Measurements from ENCODE around the gene EFCC1.
"Not testable (repeated sequence)": the region's sequence is repeated elsewhere in the genome, so short reads cannot be mapped to it uniquely, and the experiment has no call there.

The EFCC1 gene

GRCh38 chr3:129051871-129052340 is 50.8 kb downstream of the EFCC1 start:
- DNase-seq (ENCODE audit: low read depth in 3 of 3, low spot score in 1 of 3), result no peak

- DNase-seq (ENCODE audit: low read depth in 3 of 3, low spot score in 1 of 3), result no peak
Observed at GRCh38 chr3:129052675-129053074, 51.6 kb downstream of the EFCC1 start.

- DNase-seq (ENCODE audit: low read depth in 3 of 3, low spot score in 1 of 3), result no peak
Observed at GRCh38 chr3:129054605-129055104, 53.6 kb downstream of the EFCC1 start.

GRCh38 chr3:129056451-129057173 is 55.5 kb downstream of the EFCC1 start:
- no peak for DNase-seq (ENCODE audit: low read depth in 3 of 3, low spot score in 1 of 3)

- DNase-seq (ENCODE audit: low read depth in 3 of 3, low spot score in 1 of 3), result no peak
Observed at GRCh38 chr3:129057249-129057648, 56.1 kb downstream of the EFCC1 start.

GRCh38 chr3:129058441-129059200 is 57.5 kb downstream of the EFCC1 start:
- DNase-seq (ENCODE audit: low read depth in 3 of 3, low spot score in 1 of 3), result no peak

GRCh38 chr3:129059311-129059958 is 58.3 kb downstream of the EFCC1 start:
- no peak for DNase-seq (ENCODE audit: low read depth in 3 of 3, low spot score in 1 of 3)

- DNase-seq (ENCODE audit: low read depth in 3 of 3, low spot score in 1 of 3), result no peak
Observed at GRCh38 chr3:129060276-129061022, 59.3 kb downstream of the EFCC1 start, which contains the start of gene GP9. TSS of gene GP9 (plus strand) at chr3:129060779. CDS start at chr3:129061740, 961 bp downstream.

- no peak for DNase-seq (ENCODE audit: low read depth in 3 of 3, low spot score in 1 of 3)
Observed at GRCh38 chr3:129061023-129061887, 60.2 kb downstream of the EFCC1 start.

- DNase-seq (ENCODE audit: low read depth in 3 of 3, low spot score in 1 of 3), result no peak
Observed at GRCh38 chr3:129061888-129062834, 61.1 kb downstream of the EFCC1 start.

GRCh38 chr3:129063091-129063640 is 62.1 kb downstream of the EFCC1 start:
- DNase-seq (ENCODE audit: low read depth in 3 of 3, low spot score in 1 of 3), result no peak

- DNase-seq (ENCODE audit: low read depth in 3 of 3, low spot score in 1 of 3), result no peak
Observed at GRCh38 chr3:129063841-129064482, 62.9 kb downstream of the EFCC1 start.

- DNase-seq (ENCODE audit: low read depth in 3 of 3, low spot score in 1 of 3), result no peak
Observed at GRCh38 chr3:129065016-129065719, 64.1 kb downstream of the EFCC1 start.

GRCh38 chr3:129065720-129066073 is 64.6 kb downstream of the EFCC1 start:
- DNase-seq (ENCODE audit: low read depth in 3 of 3, low spot score in 1 of 3), result no peak

- DNase-seq (ENCODE audit: low read depth in 3 of 3, low spot score in 1 of 3), result not testable (repeated sequence)
Observed at GRCh38 chr3:129067719-129068118, 66.6 kb downstream of the EFCC1 start.

- no peak for DNase-seq (ENCODE audit: low read depth in 3 of 3, low spot score in 1 of 3)
Observed at GRCh38 chr3:129068291-129068886, 67.3 kb downstream of the EFCC1 start.
